Brain microvascular endothelial cell (primary cell): ENCODE measurements around the gene KCNK10.

ENCODE experiments used
- DNase-seq: peaks from one replicate; pipeline ENCODE4 v3.0.0-alpha.2; 2020
- H3K27ac ChIP-seq: fragments of 250-450 bp; sonication (Bioruptor Pico); 2 replicates; pipeline ENCODE4 v1.5.1; 2020; ENCODE audit warnings: mild to moderate bottlenecking, moderate library complexity
- H3K27me3 ChIP-seq: fragments of 250-450 bp; sonication (Bioruptor Pico); replicated peaks from 2 replicates; pipeline ENCODE4 v1.5.1; 2020; ENCODE audit warnings: mild to moderate bottlenecking
- H3K36me3 ChIP-seq: fragments of 250-450 bp; sonication (Bioruptor Pico); replicated peaks from 2 replicates; pipeline ENCODE4 v1.5.1; 2020; ENCODE audit warnings: mild to moderate bottlenecking
- H3K4me3 ChIP-seq: 2 replicates; pipeline ENCODE4 v1.5.1; 2011; ENCODE audit warnings: low read depth, mild to moderate bottlenecking, control low read depth, low read length, moderate library complexity
- in situ Hi-C: cut with HindIII; loops from 2 replicates; pipeline ENCODE4 v1.10.0; 2017; ENCODE audit warnings: low sequenced_read_pairs, low pct_ligation_motif_present
- TF ChIP-seq, protein P1 (sequence below): IDR thresholded peaks from 2 replicates; pipeline ENCODE4 v1.5.1; 2011; ENCODE audit warnings: low read depth, mild to moderate bottlenecking, moderate library complexity, low read length, control low read depth, inconsistent platforms; ENCODE audit errors: missing control alignments

Gene KCNK10

DNA sequence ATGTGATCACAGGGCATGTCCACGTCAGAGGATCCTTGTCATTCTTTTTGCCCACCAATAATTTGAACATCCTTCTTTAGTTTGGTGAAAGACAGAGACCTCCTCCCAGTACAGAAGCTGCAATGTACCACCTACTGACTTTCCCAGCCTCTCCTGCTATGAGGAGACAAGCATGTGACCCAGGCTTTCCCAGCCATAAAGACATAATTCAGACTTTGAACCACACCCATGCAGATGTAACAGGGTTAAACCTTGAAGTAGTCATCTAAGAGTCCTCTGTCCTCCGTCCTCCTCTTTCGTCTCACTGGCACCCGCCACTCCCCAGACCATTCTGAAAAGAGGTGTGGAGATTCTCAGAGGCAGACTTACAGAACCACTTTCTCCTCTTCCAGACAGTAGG lies 120.8 kb downstream of the KCNK10 start:
- Histone ChIP-seq H3K36me3 (no peaks in the 10 kb centered on the region), H3K27ac (no peak overlapping the region), H3K27me3 (no peaks in the 10 kb centered on the region), H3K4me3 (no peak overlapping the region)
- no peak for DNase-seq
- in situ Hi-C loops, result no loop called here
- TF ChIP-seq, protein P1, sequence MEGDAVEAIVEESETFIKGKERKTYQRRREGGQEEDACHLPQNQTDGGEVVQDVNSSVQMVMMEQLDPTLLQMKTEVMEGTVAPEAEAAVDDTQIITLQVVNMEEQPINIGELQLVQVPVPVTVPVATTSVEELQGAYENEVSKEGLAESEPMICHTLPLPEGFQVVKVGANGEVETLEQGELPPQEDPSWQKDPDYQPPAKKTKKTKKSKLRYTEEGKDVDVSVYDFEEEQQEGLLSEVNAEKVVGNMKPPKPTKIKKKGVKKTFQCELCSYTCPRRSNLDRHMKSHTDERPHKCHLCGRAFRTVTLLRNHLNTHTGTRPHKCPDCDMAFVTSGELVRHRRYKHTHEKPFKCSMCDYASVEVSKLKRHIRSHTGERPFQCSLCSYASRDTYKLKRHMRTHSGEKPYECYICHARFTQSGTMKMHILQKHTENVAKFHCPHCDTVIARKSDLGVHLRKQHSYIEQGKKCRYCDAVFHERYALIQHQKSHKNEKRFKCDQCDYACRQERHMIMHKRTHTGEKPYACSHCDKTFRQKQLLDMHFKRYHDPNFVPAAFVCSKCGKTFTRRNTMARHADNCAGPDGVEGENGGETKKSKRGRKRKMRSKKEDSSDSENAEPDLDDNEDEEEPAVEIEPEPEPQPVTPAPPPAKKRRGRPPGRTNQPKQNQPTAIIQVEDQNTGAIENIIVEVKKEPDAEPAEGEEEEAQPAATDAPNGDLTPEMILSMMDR, result no peak

DNA sequence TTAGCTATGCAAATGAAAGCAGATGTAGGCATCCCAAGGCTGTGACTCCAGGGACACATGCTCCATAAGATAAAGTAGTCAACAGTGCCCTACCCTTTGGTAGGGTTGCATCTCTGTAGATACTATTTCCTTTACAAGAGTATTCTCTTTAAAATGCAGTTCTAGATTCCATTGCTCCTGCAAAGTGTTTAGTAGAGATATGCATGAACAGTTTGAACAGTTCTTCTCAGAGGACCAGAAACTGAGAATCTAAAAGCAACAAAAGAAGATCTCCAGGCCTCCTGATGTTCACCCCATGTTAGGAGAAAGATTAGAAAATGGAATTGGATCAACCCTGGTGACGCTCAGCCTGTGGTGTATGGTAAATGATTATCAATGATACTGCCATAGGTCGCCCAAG lies 121.2 kb downstream of the KCNK10 start:
- TF ChIP-seq, protein P1, result no peak
- no peak for DNase-seq
- H3K27me3 ChIP-seq, result no peaks in the 10 kb centered on the region
- in situ Hi-C loops, result no loop called here
- H3K36me3 ChIP-seq, result no peaks in the 10 kb centered on the region
- H3K27ac ChIP-seq, result no peak overlapping the region
- no peak overlapping the region for H3K4me3 ChIP-seq

DNA sequence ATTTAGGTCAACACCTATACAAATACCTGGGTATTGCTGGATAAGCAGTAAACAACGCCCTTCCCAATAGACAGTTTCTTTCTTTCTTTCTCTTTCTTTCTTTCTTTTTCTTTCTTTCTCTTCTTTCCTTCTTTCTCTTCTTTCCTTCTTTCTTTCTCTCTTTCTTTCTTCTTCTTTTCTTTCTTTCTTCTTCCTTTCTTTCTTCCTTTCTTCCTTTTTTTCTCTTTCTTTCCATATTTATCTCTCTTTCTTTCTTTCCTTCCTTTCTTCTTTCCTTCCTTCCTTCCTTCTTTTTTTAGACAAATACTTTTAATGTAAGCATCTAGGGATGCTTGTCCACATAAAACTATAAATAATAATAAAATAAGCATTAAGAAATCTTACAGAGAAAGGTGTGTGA lies 123.2 kb downstream of the KCNK10 start:
- no peaks in the 10 kb centered on the region for H3K36me3 ChIP-seq
- H3K27me3 ChIP-seq, result no peaks in the 10 kb centered on the region
- no peak overlapping the region for H3K4me3 ChIP-seq
- TF ChIP-seq, protein P1, result no peak
- in situ Hi-C loops, result no loop called here
- DNase-seq, result no peak
- no peak overlapping the region for H3K27ac ChIP-seq

DNA sequence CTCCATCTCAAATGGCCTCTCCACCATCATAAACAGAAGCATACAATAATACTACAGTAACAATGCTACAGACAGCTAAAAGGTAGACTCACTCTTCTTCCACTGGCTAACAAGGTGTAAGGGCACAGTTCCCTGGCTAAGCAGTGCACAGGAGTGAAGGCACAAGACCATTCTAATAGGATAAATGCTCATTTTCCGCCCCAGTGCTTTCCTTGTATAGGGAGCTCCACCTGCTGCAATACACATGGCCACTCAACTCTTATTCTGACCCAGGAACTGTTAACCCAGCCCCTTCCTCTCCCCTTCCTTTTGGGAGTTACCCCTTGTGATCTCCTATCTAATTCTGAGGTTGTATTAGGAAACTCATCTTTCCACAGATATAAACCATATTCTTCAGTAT lies 124.6 kb downstream of the KCNK10 start:
- no peak for DNase-seq
- Histone ChIP-seq H3K4me3 (no peak overlapping the region), H3K36me3 (no peaks in the 10 kb centered on the region), H3K27ac (no peak overlapping the region), H3K27me3 (no peaks in the 10 kb centered on the region)
- TF ChIP-seq, protein P1, result no peak
- in situ Hi-C loops, result no loop called here

DNA sequence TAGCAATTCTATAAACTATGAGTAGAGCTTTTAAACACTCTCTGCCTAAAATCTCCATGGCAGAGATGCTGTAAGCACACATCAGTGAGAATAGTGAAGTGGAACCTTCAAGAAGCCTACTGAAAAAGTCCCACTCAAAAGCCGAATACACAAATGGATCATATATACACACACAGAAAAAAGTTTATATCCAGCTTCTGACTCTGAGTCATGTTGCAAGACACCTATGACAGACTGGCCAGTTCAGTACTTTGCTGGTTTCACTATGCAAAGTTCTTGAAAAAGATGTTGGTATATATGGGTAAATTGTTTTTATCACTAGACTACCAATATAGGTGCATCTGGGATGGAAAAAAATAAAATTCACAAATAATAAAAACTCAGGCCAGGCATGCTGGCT lies 126.1 kb downstream of the KCNK10 start:
- Histone ChIP-seq H3K36me3 (no peaks in the 10 kb centered on the region), H3K27ac (no peak overlapping the region), H3K27me3 (no peaks in the 10 kb centered on the region), H3K4me3 (no peak overlapping the region)
- DNase-seq, result no peak
- in situ Hi-C loops, result no loop called here
- TF ChIP-seq, protein P1, result no peak

DNA sequence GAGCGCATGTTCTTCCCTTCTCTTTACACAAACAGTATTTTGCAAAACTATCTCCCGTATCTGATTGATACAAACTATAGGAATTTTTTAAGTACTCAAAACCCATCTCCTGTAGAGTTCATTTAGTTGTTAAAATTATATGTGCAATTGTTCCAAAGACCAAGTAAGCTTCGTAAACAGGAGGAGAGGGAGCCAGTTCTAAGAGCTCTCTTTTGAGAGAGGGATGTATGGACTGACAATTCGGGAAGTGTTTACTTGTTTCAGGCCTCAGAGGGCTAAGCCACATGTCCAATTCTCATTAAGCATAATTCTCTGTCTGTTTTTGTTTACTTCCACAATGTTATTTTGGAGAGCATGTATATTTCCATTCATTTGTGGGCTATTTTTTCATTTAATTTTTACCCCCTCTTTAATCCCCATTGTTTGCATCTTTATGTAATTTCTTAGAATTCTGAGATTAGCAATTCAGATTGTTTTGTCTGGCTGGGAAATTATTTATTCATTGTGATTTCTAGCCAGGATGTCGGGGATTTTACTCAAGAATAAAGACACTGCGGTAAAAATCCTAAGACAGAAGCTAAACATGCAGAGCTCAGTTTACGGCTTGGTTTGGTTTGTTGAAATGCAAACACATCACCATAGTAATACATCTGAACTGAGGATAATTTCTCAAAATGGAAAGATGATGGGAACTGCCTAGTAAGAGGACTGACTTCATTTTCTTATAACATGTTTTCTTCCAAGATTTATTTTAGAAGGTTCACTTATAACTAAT lies 126.8 kb downstream of the KCNK10 start:
- in situ Hi-C loops, result no loop called here
- TF ChIP-seq, protein P1, result no peak
- H3K27me3 ChIP-seq, result no peaks in the 10 kb centered on the region
- H3K4me3 ChIP-seq, result no peak overlapping the region
- DNase-seq, result no peak
- H3K36me3 ChIP-seq, result no peaks in the 10 kb centered on the region
- H3K27ac ChIP-seq, result no peak overlapping the region
